Activated CD4-positive, alpha-beta T cell treated with anti-CD3 and anti-CD28 coated beads for 36 hours (primary cell): ENCODE results near the gene CSK. TPM values are rescaled to one million over a fixed set of nuclear protein-coding genes. Genes with fewer than 3 reads are reported as not detected.

Experiments
- ATAC-seq: fragments of 200-7000 bp; cut with Tn5 transposase; one replicate; pipeline ENCODE4 v1.10.0; 2021; ENCODE audit warnings: mild to moderate bottlenecking, moderate library complexity
- CTCF ChIA-PET: fragments of 350-600 bp; sonication (Branson Sonifier 250); formaldehyde crosslinking; loops from one replicate; lab custom pipeline; 2021; ENCODE audit warnings: antibody characterized with exemption; lab: Charles Lee
- POLR2A ChIA-PET: fragments of 350-600 bp; sonication (Branson Sonifier 250); formaldehyde crosslinking; loops from one replicate; lab custom pipeline; 2021; ENCODE audit warnings: antibody characterized with exemption, inconsistent platforms; lab: Charles Lee
- DNase-seq: peaks from one replicate; pipeline ENCODE4 v3.0.0-alpha.2; 2020
- H3K27ac Mint-ChIP-seq: one replicate; pipeline ENCODE4 v1.8.0; 2021; ENCODE audit warnings: mixed read lengths
- H3K27me3 Mint-ChIP-seq: one replicate; pipeline ENCODE4 v1.8.0; 2021; ENCODE audit warnings: mixed read lengths
- H3K36me3 Mint-ChIP-seq: one replicate; pipeline ENCODE4 v1.8.0; 2021; ENCODE audit warnings: low read depth, mixed read lengths
- H3K4me1 Mint-ChIP-seq: one replicate; pipeline ENCODE4 v1.8.0; 2021; ENCODE audit warnings: mixed read lengths
- H3K4me3 Mint-ChIP-seq: one replicate; pipeline ENCODE4 v1.8.0; 2021; ENCODE audit warnings: mild to moderate bottlenecking, moderate library complexity, mixed read lengths
- H3K9me3 Mint-ChIP-seq: one replicate; pipeline ENCODE4 v1.8.0; 2021; ENCODE audit warnings: low read depth, mixed read lengths
- intact Hi-C, 2 experiments: fragments of 100-400 bp; cut with DNase I in 1 of 2; cut with micrococcal nuclease in 1 of 2; formaldehyde crosslinking; loops; one replicate each; pipeline versions ENCODE4 v1.14.2 to v1.15.1; 2022 to 2024; cut with DNase I, micrococcal nuclease
- total RNA-seq, 2 experiments: library from RNA; stranded (reverse); gene quantifications; one replicate each; pipeline ENCODE4 v1.2.3, GENCODE V29; 2021

CSK gene
- total RNA-seq, 2 experiments from 2014 or later = 229 to 272 TPM

DNA sequence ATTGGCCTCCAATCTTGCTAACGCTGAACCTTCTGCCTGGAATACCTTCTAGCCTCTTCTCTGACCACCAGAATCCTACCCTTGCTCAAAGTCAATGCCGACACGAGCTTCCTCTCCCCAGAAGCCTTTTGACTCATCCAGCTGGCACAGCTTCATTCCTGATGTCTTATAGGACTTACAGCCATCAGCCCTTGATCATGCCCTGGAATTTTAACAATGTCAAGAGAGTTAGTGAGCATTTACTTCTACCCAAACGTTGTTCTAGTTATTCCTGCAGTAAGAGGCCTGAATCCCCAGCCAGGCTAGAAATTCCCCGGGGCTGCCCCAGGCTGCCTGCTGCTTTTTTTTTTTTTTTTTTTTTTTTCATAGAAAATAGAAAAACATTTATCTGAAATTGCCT, 29.3 kb upstream of the CSK start:
- H3K4me3 Mint-ChIP-seq = no peak overlapping the region
- ChIA-PET CTCF (interaction anchor here (0.8 kb wide), 1 partner anchor 18 kb away, joined by 4 read pairs; no protein-coding TSS in a partner anchor), POLR2A (no interaction called here)
- no peaks in the 10 kb centered on the region for H3K4me1 Mint-ChIP-seq
- DNase-seq (no peak), ATAC-seq (no peak)
- intact Hi-C loops = no loop called here
- H3K27me3 Mint-ChIP-seq = no peaks in the 10 kb centered on the region
- H3K9me3 Mint-ChIP-seq = no peaks in the 10 kb centered on the region
- no peaks in the 10 kb centered on the region for H3K36me3 Mint-ChIP-seq
- H3K27ac Mint-ChIP-seq = no peak overlapping the region

DNA sequence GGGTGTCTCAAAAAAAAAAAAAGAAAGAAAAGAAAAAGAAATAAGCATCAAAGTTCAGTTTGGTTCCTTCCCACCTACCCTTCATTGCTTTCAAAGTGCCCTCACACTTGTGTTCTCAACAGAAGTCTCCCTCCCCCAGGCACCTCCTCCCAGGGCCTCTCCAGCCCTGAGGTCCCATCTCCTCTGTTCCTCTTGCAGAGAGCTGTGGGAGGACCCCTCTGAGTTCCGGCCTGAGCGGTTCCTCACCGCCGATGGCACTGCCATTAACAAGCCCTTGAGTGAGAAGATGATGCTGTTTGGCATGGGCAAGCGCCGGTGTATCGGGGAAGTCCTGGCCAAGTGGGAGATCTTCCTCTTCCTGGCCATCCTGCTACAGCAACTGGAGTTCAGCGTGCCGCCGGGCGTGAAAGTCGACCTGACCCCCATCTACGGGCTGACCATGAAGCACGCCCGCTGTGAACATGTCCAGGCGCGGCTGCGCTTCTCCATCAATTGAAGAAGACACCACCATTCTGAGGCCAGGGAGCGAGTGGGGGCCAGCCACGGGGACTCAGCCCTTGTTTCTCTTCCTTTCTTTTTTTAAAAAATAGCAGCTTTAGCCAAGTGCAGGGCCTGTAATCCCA, 27.2 kb upstream of the CSK start:
- CTCF ChIA-PET = interaction anchor here (0.6 to 1.0 kb wide), 3 partner anchors 69 to 123 kb away, joined by 3 read pairs; no protein-coding TSS in a partner anchor
- H3K36me3 Mint-ChIP-seq = no peaks in the 10 kb centered on the region
- POLR2A ChIA-PET = interaction anchor here (0.6 to 0.7 kb wide), 2 partner anchors 17 to 198 kb away, joined by 3 to 5 read pairs; no protein-coding TSS in a partner anchor
- no peaks in the 10 kb centered on the region for H3K9me3 Mint-ChIP-seq
- no peak for ATAC-seq
- no peak overlapping the region for H3K27ac Mint-ChIP-seq
- H3K27me3 Mint-ChIP-seq = no peaks in the 10 kb centered on the region
- intact Hi-C loops = no loop called here
- H3K4me3 Mint-ChIP-seq = no peak overlapping the region
- DNase-seq = no peak
- H3K4me1 Mint-ChIP-seq = no peaks in the 10 kb centered on the region

GRCh38 chr15:74758736-74759135, 23.1 kb upstream of the CSK start:
- Mint-ChIP-seq H3K9me3 (no peaks in the 10 kb centered on the region), H3K4me1 (no peaks in the 10 kb centered on the region), H3K36me3 (no peaks in the 10 kb centered on the region), H3K4me3 (no peak overlapping the region), H3K27me3 (peaks cover 2% of the 10 kb centered on the region), H3K27ac (no peak overlapping the region)
- intact Hi-C loops = no loop called here
- DNase-seq (no peak), ATAC-seq (no peak)
- ChIA-PET CTCF (interaction anchor here (0.6 to 2.0 kb wide), 4 partner anchors 11 to 34 kb away, joined by 3 to 12 read pairs (median 5); no protein-coding TSS in a partner anchor), POLR2A (interaction anchor here (0.5 to 0.6 kb wide), 3 partner anchors 12 to 129 kb away, joined by 3 to 7 read pairs (median 4); no protein-coding TSS in a partner anchor)

GRCh38 chr15:74762791-74763150, 19.1 kb upstream of the CSK start:
- DNase-seq = no peak
- no peak for ATAC-seq
- intact Hi-C loops = no loop called here
- Mint-ChIP-seq H3K27me3 (peaks cover 4% of the 10 kb centered on the region), H3K4me3 (no peak overlapping the region), H3K27ac (no peak overlapping the region), H3K4me1 (no peaks in the 10 kb centered on the region), H3K9me3 (no peaks in the 10 kb centered on the region), H3K36me3 (no peaks in the 10 kb centered on the region)
- ChIA-PET CTCF (interaction anchor here (0.6 to 2.2 kb wide), 5 partner anchors 9 to 203 kb away, joined by 3 to 8 read pairs (median 3); no protein-coding TSS in a partner anchor), POLR2A (interaction anchor here (0.5 to 1.1 kb wide), 2 partner anchors 121 to 169 kb away, joined by 3 read pairs; no protein-coding TSS in a partner anchor)

DNA sequence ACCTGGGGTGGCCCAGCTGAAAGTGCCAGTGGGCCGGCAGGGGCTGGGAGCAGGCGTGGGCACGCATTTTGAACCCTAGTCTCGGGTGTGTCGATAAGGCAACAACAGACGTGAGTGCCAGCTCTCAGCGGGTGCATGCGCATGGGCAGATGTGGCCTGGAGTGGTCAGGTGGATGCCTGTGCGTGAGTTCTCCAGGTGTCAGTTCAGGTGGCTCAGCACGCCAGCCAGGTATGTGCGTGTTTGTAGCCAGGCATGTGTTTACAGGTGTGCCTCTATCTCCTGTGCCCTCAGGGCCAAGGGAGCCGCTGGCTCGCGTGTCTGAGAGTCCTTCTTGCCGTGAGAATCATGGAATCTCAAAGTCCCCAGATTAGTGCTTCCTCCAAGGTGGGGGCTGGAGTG, 18.5 kb upstream of the CSK start:
- ATAC-seq = no peak
- ChIA-PET POLR2A (interaction anchor here (0.5 to 1.1 kb wide), 2 partner anchors 120 to 169 kb away, joined by 3 read pairs; no protein-coding TSS in a partner anchor), CTCF (interaction anchor here (0.7 to 1.4 kb wide), 2 partner anchors 129 to 138 kb away, joined by 3 to 8 read pairs; no protein-coding TSS in a partner anchor)
- intact Hi-C loops = no loop called here
- Mint-ChIP-seq H3K36me3 (no peaks in the 10 kb centered on the region), H3K9me3 (no peaks in the 10 kb centered on the region), H3K27ac (no peak overlapping the region), H3K4me1 (no peaks in the 10 kb centered on the region), H3K27me3 (peaks cover 4% of the 10 kb centered on the region), H3K4me3 (no peak overlapping the region)
- no peak for DNase-seq

DNA sequence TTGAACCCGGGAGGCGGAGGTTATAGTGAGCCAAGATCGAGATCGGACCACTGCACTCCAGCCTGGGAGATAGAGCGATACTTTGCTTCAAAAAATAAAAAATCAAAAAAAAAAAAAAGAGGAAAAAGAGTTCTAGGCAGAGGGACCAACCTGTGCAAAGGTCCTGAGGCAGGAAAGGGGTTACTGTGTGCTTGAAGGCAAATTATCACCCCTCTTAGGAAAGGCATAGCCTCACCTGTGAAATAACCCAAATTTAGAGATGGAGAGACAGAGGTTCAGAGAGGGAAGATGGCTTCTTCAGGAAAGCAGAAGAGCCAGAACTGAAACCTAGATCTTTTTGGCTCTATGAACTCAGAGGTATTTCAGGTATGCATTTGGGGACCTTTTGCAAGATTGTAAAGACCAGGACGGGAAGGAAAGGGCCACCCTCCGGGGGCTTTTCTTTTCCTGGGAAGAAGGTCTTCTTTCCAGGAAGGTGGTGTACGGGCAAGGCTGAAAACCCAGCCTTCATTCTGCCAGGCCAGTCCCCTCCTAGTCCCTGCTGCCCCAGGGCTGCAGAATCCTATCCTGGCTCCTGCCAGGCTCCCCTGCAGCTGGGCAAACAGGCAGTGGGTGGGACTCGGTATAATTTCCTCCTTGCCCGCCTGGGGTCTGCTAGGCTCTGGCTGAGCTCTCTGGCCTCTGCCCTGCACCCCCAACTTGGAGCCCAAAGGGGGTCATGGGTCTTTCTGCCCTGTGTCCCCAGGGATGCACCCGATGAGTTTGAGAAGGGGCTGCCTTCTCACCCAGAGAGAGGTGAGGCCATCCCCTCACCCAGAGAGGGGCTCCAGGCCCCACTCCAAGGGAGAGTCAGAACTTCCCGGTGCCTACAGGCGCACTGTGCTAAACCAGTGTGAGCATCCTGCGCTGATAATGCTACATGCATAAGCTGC, 14.4 kb upstream of the CSK start:
- no peaks in the 10 kb centered on the region for H3K9me3 Mint-ChIP-seq
- peaks cover 17% of the 10 kb centered on the region for H3K4me1 Mint-ChIP-seq
- DNase-seq (no peak), ATAC-seq (no peak)
- no peaks in the 10 kb centered on the region for H3K36me3 Mint-ChIP-seq
- no peak overlapping the region for H3K4me3 Mint-ChIP-seq
- intact Hi-C loops = loop anchor here in 1 of 2 experiments (5.0 kb wide), 1 partner anchor 395 kb away; no protein-coding TSS in a partner anchor
- peaks cover 4% of the 10 kb centered on the region for H3K27me3 Mint-ChIP-seq
- CTCF ChIA-PET = interaction anchor here (0.7 to 20.2 kb wide), 14 partner anchors 20 to 248 kb away, joined by 3 to 743 read pairs (median 5); partner anchors contain the start of gene CSK
- POLR2A ChIA-PET = no interaction called here
- no peak overlapping the region for H3K27ac Mint-ChIP-seq

DNA sequence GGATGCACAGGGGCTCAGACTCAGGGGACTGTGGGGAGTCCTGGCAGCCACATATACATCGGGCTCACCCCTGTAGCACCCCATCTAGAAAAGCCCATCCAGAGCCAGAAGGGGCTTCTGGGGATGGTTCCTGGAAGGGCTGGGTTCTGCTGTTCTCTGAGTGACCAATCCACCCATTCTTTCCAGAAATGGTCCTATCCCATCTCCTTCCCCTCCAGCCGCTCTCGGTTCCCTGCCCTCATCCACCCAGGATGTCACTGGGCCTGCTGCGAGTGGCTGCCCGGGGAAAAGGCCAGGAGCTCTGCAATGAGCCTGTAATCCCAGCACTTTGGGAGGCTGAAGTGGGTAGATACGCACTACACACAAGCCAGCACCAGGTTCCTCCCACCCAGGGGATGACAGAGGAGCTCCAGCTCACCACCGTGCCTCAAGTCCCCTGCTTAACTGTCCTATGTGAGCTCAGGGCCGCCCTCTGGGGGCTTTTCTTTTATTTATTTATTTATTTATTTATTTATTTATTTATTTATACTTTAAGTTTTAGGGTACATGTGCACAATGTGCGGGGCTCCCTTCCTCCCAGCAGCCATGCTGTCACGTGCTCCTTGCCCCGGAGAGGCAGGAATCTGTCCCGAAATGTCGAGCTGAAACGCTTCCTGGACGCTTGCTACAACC, 13.6 kb upstream of the CSK start:
- ChIA-PET POLR2A (interaction anchor here (0.7 kb wide), 1 partner anchor 20 kb away, joined by 3 read pairs; no protein-coding TSS in a partner anchor), CTCF (interaction anchor here (0.6 to 20.2 kb wide), 31 partner anchors 11 to 907 kb away, joined by 3 to 743 read pairs (median 4); partner anchors contain the start of genes CSK, CYP1A1 and ULK3)
- Mint-ChIP-seq H3K4me1 (peaks cover 17% of the 10 kb centered on the region), H3K27ac (no peak overlapping the region), H3K4me3 (no peak overlapping the region), H3K27me3 (peaks cover 2% of the 10 kb centered on the region), H3K9me3 (no peaks in the 10 kb centered on the region), H3K36me3 (no peaks in the 10 kb centered on the region)
- ATAC-seq (no peak), DNase-seq (no peak)
- intact Hi-C loops = loop anchor here in 1 of 2 experiments (5.0 kb wide), 1 partner anchor 396 kb away; no protein-coding TSS in a partner anchor

- ATAC-seq (peak; percentile 45), DNase-seq (peak; percentile 83)
- ChIA-PET CTCF (interaction anchor here (0.5 to 20.2 kb wide), 45 partner anchors 10 to 906 kb away, joined by 3 to 743 read pairs (median 4); partner anchors contain the start of genes CSK, CYP1A1, FAM219B and ULK3), POLR2A (interaction anchor here (0.6 to 1.1 kb wide), 3 partner anchors 20 to 135 kb away, joined by 3 to 4 read pairs (median 3); no protein-coding TSS in a partner anchor)
- H3K27me3 Mint-ChIP-seq = peaks cover 2% of the 10 kb centered on the region
- intact Hi-C loops = loop anchor here (1.0 to 5.0 kb wide), 3 partner anchors 134 to 397 kb away; no protein-coding TSS in a partner anchor
- H3K9me3 Mint-ChIP-seq = no peaks in the 10 kb centered on the region
- H3K4me1 Mint-ChIP-seq = peaks cover 20% of the 10 kb centered on the region
- H3K27ac Mint-ChIP-seq = no peak overlapping the region
- no peak overlapping the region for H3K4me3 Mint-ChIP-seq
- H3K36me3 Mint-ChIP-seq = no peaks in the 10 kb centered on the region
Measured at GRCh38 chr15:74768771-74769342, 13.0 kb upstream of the CSK start.

DNA sequence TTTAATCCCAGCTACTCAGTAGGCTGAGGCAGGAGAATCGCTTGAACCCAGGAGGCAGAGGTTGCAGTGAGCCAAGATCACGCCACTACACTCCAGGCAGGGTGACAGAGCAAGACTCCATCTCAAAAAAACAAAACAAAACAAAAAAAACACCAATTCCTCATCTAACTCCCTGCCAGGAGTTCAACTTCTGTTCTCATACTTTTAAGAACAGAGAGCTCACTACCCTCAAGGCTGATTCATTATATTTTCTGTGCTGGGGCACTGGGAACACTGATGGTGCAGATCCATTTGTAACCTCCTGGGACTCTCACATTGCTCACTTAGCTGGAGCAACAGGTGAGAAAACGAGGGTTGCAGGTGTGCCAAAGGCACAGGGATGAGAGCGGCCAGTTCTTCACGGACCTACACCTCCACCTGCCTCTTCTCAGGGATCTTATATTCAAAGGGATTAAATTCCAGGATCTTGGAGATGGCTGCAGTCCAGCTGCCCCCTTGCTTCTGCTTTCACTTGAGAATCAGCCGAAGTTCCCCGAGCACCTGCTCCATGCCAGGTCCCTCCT, 12.3 kb upstream of the CSK start:
- ChIA-PET POLR2A (interaction anchor here (0.6 to 1.1 kb wide), 3 partner anchors 42 to 135 kb away, joined by 3 to 4 read pairs (median 4); no protein-coding TSS in a partner anchor), CTCF (interaction anchor here (0.5 to 20.2 kb wide), 36 partner anchors 10 to 400 kb away, joined by 3 to 743 read pairs (median 5); partner anchors contain the start of genes CSK, CYP1A1, FAM219B and ULK3)
- intact Hi-C loops = loop anchor here (1.0 to 5.0 kb wide), 4 partner anchors 73 to 397 kb away; partner anchors contain the start of gene ULK3 (in 1 of the 2)
- H3K27me3 Mint-ChIP-seq = peaks cover 2% of the 10 kb centered on the region
- H3K36me3 Mint-ChIP-seq = no peaks in the 10 kb centered on the region
- H3K4me1 Mint-ChIP-seq = peaks cover 22% of the 10 kb centered on the region
- no peak overlapping the region for H3K27ac Mint-ChIP-seq
- H3K9me3 Mint-ChIP-seq = no peaks in the 10 kb centered on the region
- DNase-seq = no peak
- no peak overlapping the region for H3K4me3 Mint-ChIP-seq
- no peak for ATAC-seq
